Ovary (tissue), 3 donors: ENCODE measurements around the gene MTA1.

Source experiments
- CTCF ChIP-seq, 3 donors: fragments of 450-650 bp in 2 of 3; fragments of 200-600 bp in 1 of 3; IDR thresholded peaks; one replicate each; pipeline versions ENCODE4 v1.5.1 to v1.8.0; 2016 to 2022; ENCODE audit warnings: antibody characterized with exemption in 3 of 3, mild to moderate bottlenecking in 1 of 3
- EP300 ChIP-seq: sonication (generic); formaldehyde crosslinking; IDR thresholded peaks from one replicate; pipeline ENCODE4 v1.6.1; 2017; ENCODE audit warnings: antibody characterized with exemption
- POLR2A ChIP-seq: fragments of 450-650 bp; IDR thresholded peaks from one replicate; pipeline ENCODE4 v1.6.1; 2017; ENCODE audit warnings: antibody characterized with exemption, mild to moderate bottlenecking, moderate library complexity
- donor health status: DM: no; HTN: no; CAD: no.

GRCh38 chr14:105427936-105428485 is 8.4 kb downstream of the MTA1 start:
- no peak for TF ChIP-seq CTCF (IDR thresholded peaks at IDR 0.05)
- TF ChIP-seq POLR2A = no peak
- TF ChIP-seq EP300 = no peak
